K562 (cell line): ENCODE measurements around the gene AFDN. TPM values are rescaled to one million over a fixed set of nuclear protein-coding genes. Genes with fewer than 3 reads are reported as not detected.

Experiments
- DMBX1 ChIP-seq: fragments of 250-450 bp; sonication (Bioruptor Pico); IDR thresholded peaks from 2 replicates; pipeline ENCODE4 v1.8.0; 2022; ENCODE audit warnings: inconsistent platforms, mild to moderate bottlenecking, moderate library complexity, borderline replicate concordance
- FUS ChIP-seq: fragments of 200-400 bp; formaldehyde crosslinking; optimal IDR thresholded peaks from 2 replicates; pipeline ENCODE3; 2017; ENCODE audit warnings: low read depth, low read length
- GATAD2B ChIP-seq: fragments of 450-650 bp; IDR thresholded peaks from 2 replicates; pipeline ENCODE4 v1.6.1; 2017; ENCODE audit warnings: mild to moderate bottlenecking, borderline replicate concordance
- GTF2F1 ChIP-seq: IDR thresholded peaks from 2 replicates; pipeline ENCODE4 v1.6.1; 2011; ENCODE audit warnings: low read depth, low read length, improper control_type of control experiment
- HNRNPL ChIP-seq: fragments of 200-400 bp; formaldehyde crosslinking; IDR thresholded peaks from 2 replicates; pipeline ENCODE4 v1.6.1; 2017; ENCODE audit warnings: low read depth, mild to moderate bottlenecking, low read length
- HOXB6 ChIP-seq: fragments of 250-450 bp; sonication (Bioruptor Pico); IDR thresholded peaks from 2 replicates; pipeline ENCODE4 v1.5.1; 2022; ENCODE audit warnings: mild to moderate bottlenecking, borderline replicate concordance
- KAT7 ChIP-seq: sonication (generic); formaldehyde crosslinking; IDR thresholded peaks from 2 replicates; pipeline ENCODE4 v1.8.0; 2022; ENCODE audit warnings: missing genetic modification reagents, mild to moderate bottlenecking, borderline replicate concordance
- KHSRP ChIP-seq: fragments of 450-650 bp; IDR thresholded peaks from 2 replicates; pipeline ENCODE4 v1.6.1; 2017
- MAZ ChIP-seq, 2 experiments: fragments of 450-650 bp in 1 of 2; sonication (generic) in 1 of 2; formaldehyde crosslinking; IDR thresholded peaks in 1 of 2; conservative IDR thresholded peaks in 1 of 2; 2 replicates each; pipeline versions ENCODE4 v1.4.0 to v1.5.0; 2020; ENCODE audit warnings: mild to moderate bottlenecking in 1 of 2, missing genetic modification reagents in 1 of 2
- MECOM ChIP-seq: fragments of 250-450 bp; sonication (Bioruptor Pico); IDR thresholded peaks from 2 replicates; pipeline ENCODE4 v1.8.0; 2022; ENCODE audit warnings: inconsistent platforms
- MEF2D ChIP-seq: conservative IDR thresholded peaks from 2 replicates; pipeline ENCODE4 v1.6.1; 2016; ENCODE audit warnings: low read depth, missing genetic modification characterization, missing compliant biosample characterization
- NR3C1 ChIP-seq: sonication (generic); formaldehyde crosslinking; IDR thresholded peaks from 2 replicates; pipeline ENCODE4 v1.8.1; 2022; ENCODE audit warnings: missing genetic modification reagents
- NR4A1 ChIP-seq, 2 experiments: fragments of 250-450 bp in 1 of 2; fragments of 450-650 bp in 1 of 2; sonication (Bioruptor Pico) in 1 of 2; IDR thresholded peaks; 2 replicates each; pipeline versions ENCODE4 v1.4.0 to v1.6.1; 2016 to 2020; ENCODE audit warnings: mild to moderate bottlenecking in 2 of 2, missing compliant biosample characterization in 1 of 2, missing genetic modification characterization in 1 of 2, moderate library complexity in 1 of 2
- PHF21A ChIP-seq: fragments of 450-650 bp; IDR thresholded peaks from 2 replicates; pipeline ENCODE4 v1.6.1; 2017; ENCODE audit warnings: low read depth, borderline replicate concordance
- RBM14 ChIP-seq: fragments of 200-400 bp; formaldehyde crosslinking; IDR thresholded peaks from 2 replicates; pipeline ENCODE4 v1.6.1; 2018; ENCODE audit warnings: low read depth, mild to moderate bottlenecking, low read length, moderate library complexity, borderline replicate concordance; ENCODE audit not compliant: insufficient read depth
- SMAD4 ChIP-seq: fragments of 250-450 bp; sonication (Bioruptor Pico); conservative IDR thresholded peaks from 2 replicates; pipeline ENCODE4 v1.8.0; 2021; ENCODE audit warnings: inconsistent platforms, mild to moderate bottlenecking, moderate library complexity
- SMARCC2 ChIP-seq: fragments of 450-650 bp; IDR thresholded peaks from 2 replicates; pipeline ENCODE4 v1.6.1; 2017; ENCODE audit warnings: antibody characterized with exemption, moderate library complexity, mild to moderate bottlenecking, low read depth
- ZFP30 ChIP-seq: fragments of 250-450 bp; sonication (Bioruptor Pico); IDR thresholded peaks from 2 replicates; pipeline ENCODE4 v1.8.0; 2022; ENCODE audit warnings: moderate library complexity, mild to moderate bottlenecking, inconsistent platforms, borderline replicate concordance
- ZNF175 ChIP-seq: fragments of 200-800 bp; sonication (Bioruptor generic); IDR thresholded peaks from 2 replicates; pipeline ENCODE4 v1.6.1; 2016; ENCODE audit warnings: low read depth, mild to moderate bottlenecking, missing genetic modification characterization, missing compliant biosample characterization
- ZNF239 ChIP-seq: fragments of 250-450 bp; sonication (Bioruptor Pico); IDR thresholded peaks from 2 replicates; pipeline ENCODE4 v1.4.0; 2020; ENCODE audit warnings: mild to moderate bottlenecking
- ZNF644 ChIP-seq: fragments of 200-800 bp; sonication (Bioruptor generic); IDR thresholded peaks from 2 replicates; pipeline ENCODE4 v1.6.1; 2016; ENCODE audit warnings: low read depth, missing genetic modification characterization, missing compliant biosample characterization
- polyA plus RNA-seq, 8 experiments: library from polyadenylated mRNA; depleted of rRNA in 4 of 8; stranded (reverse) in 5 of 8; unstranded in 3 of 8; fragments of >200 nt; fragmentation: Nextera tagmentation in 2 of 8; fragmentation: Illumina TruSeq in 1 of 8; extraction: Ambion mirVana in 2 of 8; extraction: Trizol in 1 of 8; gene quantifications; 2 replicates each; pipeline versions ENCODE4 v1.2.1 to v1.2.3, GENCODE V29; 2011 to 2014; ENCODE audit warnings: inconsistent platforms in 1 of 8, missing spikeins in 1 of 8
- total RNA-seq, 7 experiments: library from RNA; depleted of rRNA in 6 of 7; stranded (reverse); fragments of >200 nt in 6 of 7; fragmentation: Illumina TruSeq in 2 of 7; extraction: Trizol in 2 of 7; gene quantifications; 2 replicates each; pipeline versions ENCODE4 v1.2.1 to v1.2.3, GENCODE V29; 2011 to 2021; ENCODE audit warnings: low replicate concordance in 1 of 7
- TF ChIP-seq, protein P1 (sequence below): IDR thresholded peaks from 2 replicates; pipeline ENCODE4 v1.6.1; 2012; ENCODE audit warnings: low read depth, low read length, improper control_type of control experiment, borderline replicate concordance
- TF ChIP-seq, protein P2 (sequence below): sonication (generic); formaldehyde crosslinking; IDR thresholded peaks from 2 replicates; pipeline ENCODE4 v1.8.0; 2022; ENCODE audit warnings: missing genetic modification reagents, mild to moderate bottlenecking, moderate library complexity, borderline replicate concordance
- TF ChIP-seq, protein P3 (sequence below): sonication (generic); formaldehyde crosslinking; IDR thresholded peaks from 2 replicates; pipeline ENCODE4 v1.8.1; 2023; ENCODE audit warnings: mild to moderate bottlenecking, missing genetic modification reagents

Gene AFDN
- total and polyA plus RNA-seq, 9 of the 15 experiments (the other 6 are each of a cell fraction or from before 2014, with no cell fraction given), result 7.2 to 129 (median 105) TPM

DNA sequence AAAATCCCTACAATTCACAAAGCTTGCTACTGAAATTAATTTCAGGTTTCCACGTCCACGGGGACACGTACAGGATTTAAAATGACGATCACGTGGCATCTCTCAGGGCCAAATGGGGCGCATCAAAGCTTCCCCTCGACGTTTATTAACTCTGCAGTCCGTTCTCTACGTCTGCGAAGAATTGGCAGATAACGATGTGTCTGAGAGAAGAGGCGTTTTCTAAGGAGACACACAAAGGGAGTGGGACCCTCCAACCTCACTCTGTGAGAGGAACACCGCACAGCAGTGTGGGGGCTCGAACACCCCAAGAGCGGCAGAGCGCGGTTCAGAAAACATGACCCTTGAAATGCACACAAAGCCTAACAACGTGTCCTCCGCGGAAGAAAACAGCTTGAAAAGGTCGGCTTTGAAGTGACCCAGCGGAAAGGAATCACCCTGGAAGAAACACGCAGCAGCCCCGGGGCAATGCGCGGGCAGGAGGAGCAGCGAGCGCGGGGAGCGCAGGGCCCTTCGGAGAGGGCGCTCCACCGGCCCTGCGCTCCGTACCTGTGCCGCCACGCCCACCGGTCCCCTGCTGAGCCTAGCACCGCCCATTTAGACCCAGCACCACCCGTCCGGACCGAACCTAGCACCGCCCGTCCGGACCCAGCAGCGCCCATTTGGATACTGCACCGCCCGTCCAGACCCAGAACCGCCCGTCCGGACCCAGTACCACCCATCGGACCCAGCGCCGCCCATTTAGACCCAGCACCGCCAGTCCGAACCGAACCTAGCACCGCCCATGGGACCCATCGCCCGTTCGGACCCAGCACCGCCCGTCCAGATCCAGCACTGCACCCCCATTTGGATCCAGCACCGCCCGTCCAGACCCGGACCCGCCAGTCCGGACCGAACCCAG lies 1.1 kb upstream of the AFDN start (continued):
- no peak for TF ChIP-seq NR4A1 (CRISPR knock-in tag; IDR thresholded peaks at IDR 0.05)
- TF ChIP-seq NR4A1 (tag; IDR thresholded peaks at IDR 0.05), result no peak
- no peak for TF ChIP-seq NR3C1 (CRISPR knock-in tag)
- TF ChIP-seq, protein P1, sequence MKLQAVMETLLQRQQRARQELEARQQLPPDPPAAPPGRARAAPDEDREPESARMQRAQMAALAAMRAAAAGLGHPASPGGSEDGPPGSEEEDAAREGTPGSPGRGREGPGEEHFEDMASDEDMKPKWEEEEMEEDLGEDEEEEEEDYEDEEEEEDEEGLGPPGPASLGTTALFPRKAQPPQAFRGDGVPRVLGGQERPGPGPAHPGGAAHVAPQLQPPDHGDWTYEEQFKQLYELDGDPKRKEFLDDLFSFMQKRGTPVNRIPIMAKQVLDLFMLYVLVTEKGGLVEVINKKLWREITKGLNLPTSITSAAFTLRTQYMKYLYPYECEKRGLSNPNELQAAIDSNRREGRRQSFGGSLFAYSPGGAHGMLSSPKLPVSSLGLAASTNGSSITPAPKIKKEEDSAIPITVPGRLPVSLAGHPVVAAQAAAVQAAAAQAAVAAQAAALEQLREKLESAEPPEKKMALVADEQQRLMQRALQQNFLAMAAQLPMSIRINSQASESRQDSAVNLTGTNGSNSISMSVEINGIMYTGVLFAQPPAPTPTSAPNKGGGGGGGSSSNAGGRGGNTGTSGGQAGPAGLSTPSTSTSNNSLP, result peak; percentile 8; the same call in 1 of the 2 replicates
- no peak for TF ChIP-seq GATAD2B
- TF ChIP-seq PHF21A, result no peak
- TF ChIP-seq, protein P2, sequence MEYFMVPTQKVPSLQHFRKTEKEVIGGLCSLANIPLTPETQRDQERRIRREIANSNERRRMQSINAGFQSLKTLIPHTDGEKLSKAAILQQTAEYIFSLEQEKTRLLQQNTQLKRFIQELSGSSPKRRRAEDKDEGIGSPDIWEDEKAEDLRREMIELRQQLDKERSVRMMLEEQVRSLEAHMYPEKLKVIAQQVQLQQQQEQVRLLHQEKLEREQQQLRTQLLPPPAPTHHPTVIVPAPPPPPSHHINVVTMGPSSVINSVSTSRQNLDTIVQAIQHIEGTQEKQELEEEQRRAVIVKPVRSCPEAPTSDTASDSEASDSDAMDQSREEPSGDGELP (CRISPR knock-in tag), result no peak
- no peak for TF ChIP-seq HOXB6 (CRISPR knock-in tag)
- no peak for TF ChIP-seq ZNF644
- TF ChIP-seq SMAD4, result peak; percentile 28
- TF ChIP-seq RBM14, result peak; percentile 39; the same call in 1 of the 2 replicates
- no peak for TF ChIP-seq GTF2F1
- no peak for TF ChIP-seq KHSRP
- TF ChIP-seq, protein P3, sequence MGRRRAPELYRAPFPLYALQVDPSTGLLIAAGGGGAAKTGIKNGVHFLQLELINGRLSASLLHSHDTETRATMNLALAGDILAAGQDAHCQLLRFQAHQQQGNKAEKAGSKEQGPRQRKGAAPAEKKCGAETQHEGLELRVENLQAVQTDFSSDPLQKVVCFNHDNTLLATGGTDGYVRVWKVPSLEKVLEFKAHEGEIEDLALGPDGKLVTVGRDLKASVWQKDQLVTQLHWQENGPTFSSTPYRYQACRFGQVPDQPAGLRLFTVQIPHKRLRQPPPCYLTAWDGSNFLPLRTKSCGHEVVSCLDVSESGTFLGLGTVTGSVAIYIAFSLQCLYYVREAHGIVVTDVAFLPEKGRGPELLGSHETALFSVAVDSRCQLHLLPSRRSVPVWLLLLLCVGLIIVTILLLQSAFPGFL (CRISPR knock-in tag), result no peak
- TF ChIP-seq SMARCC2, result no peak
- no peak for TF ChIP-seq FUS
- TF ChIP-seq ZNF175 (CRISPR knock-in tag), result no peak
- no peak for TF ChIP-seq HNRNPL
- 0 out of 2 replicates have a peak, but pooled peaks have one; percentile 14 for TF ChIP-seq MEF2D (tag)
- no peak for TF ChIP-seq KAT7 (CRISPR knock-in tag)
- no peak for TF ChIP-seq ZNF239 (CRISPR knock-in tag)
- TF ChIP-seq MECOM (CRISPR knock-in tag), result 0 out of 2 replicates have a peak, but pooled peaks have one; percentile 57
- no peak for TF ChIP-seq ZFP30 (CRISPR knock-in tag)
- peak in 1 of 2 experiments; percentile 54; a peak in 1 of 4 replicates for TF ChIP-seq MAZ (CRISPR knock-in tag; conservative IDR thresholded peaks at IDR 0.05 in 1 of 2, IDR thresholded peaks at IDR 0.05 in 1 of 2)
- no peak for TF ChIP-seq DMBX1
